Fibroblast of skin of back (primary cell): Measurements from ENCODE around the gene IGFBP4.
A peak's percentile ranks its signal among the peaks of the same experiment; 100 is the strongest.

Experiments used
- DNase-seq: peaks from one replicate; pipeline ENCODE4 v3.0.0-alpha.2; 2013

The IGFBP4 gene

GRCh38 chr17:40472733-40473452 is 29.6 kb downstream of the IGFBP4 start:
- peak; percentile 35 for DNase-seq

GRCh38 chr17:40473573-40474365 is 30.5 kb downstream of the IGFBP4 start:
- no peak for DNase-seq

GRCh38 chr17:40474419-40475002 is 31.3 kb downstream of the IGFBP4 start:
- no peak for DNase-seq

GRCh38 chr17:40475234-40475908 is 32.1 kb downstream of the IGFBP4 start:
- no peak for DNase-seq

- DNase-seq, result no peak
These were observed 34.5 kb downstream of the IGFBP4 start for GRCh38 chr17:40477796-40478195.

GRCh38 chr17:40478486-40478885 is 35.2 kb downstream of the IGFBP4 start:
- DNase-seq, result no peak

- DNase-seq, result no peak
These were observed 36.7 kb downstream of the IGFBP4 start for GRCh38 chr17:40479754-40480480.

GRCh38 chr17:40480501-40481003 is 37.3 kb downstream of the IGFBP4 start:
- peak; percentile 67 for DNase-seq

- no peak for DNase-seq
These were observed 37.9 kb downstream of the IGFBP4 start for GRCh38 chr17:40481106-40481505.

GRCh38 chr17:40482722-40483121 is 39.5 kb downstream of the IGFBP4 start:
- DNase-seq, result no peak

GRCh38 chr17:40483679-40484078 is 40.4 kb downstream of the IGFBP4 start:
- DNase-seq, result no peak

- no peak for DNase-seq
These were observed 41.2 kb downstream of the IGFBP4 start for GRCh38 chr17:40484285-40484972.

- DNase-seq, result no peak
These were observed 41.8 kb downstream of the IGFBP4 start for GRCh38 chr17:40484973-40485530.

GRCh38 chr17:40485851-40486521 is 42.7 kb downstream of the IGFBP4 start:
- DNase-seq, result peak; percentile 99

- DNase-seq, result peak; percentile 76
These were observed 43.5 kb downstream of the IGFBP4 start for GRCh38 chr17:40486522-40487370.

- DNase-seq, result no peak
These were observed 44.2 kb downstream of the IGFBP4 start for GRCh38 chr17:40487371-40488020.

GRCh38 chr17:40490289-40490853 is 47.1 kb downstream of the IGFBP4 start:
- peak; percentile 71 for DNase-seq

GRCh38 chr17:40490982-40491381 is 47.7 kb downstream of the IGFBP4 start:
- DNase-seq, result no peak

GRCh38 chr17:40491486-40491885 is 48.2 kb downstream of the IGFBP4 start:
- no peak for DNase-seq
